GM23338 (cell line): ENCODE data around the gene PPP1R27. TPM values are rescaled to one million over a fixed set of nuclear protein-coding genes. Genes with fewer than 3 reads are reported as not detected.

ENCODE experiments used
- ATAC-seq: fragments of 200-7000 bp; cut with Tn5 transposase; 3 replicates; pipeline ENCODE4 v1.9.1; 2020
- DNase-seq: peaks from one replicate; pipeline ENCODE4 v3.0.0-alpha.2; 2015; ENCODE audit warnings: low spot score
- H2AFZ ChIP-seq: fragments of 200-600 bp; sonication (generic); 2 replicates; pipeline ENCODE4 v1.8.0; 2016; ENCODE audit warnings: antibody characterized with exemption, mild to moderate bottlenecking, moderate library complexity
- H3F3A ChIP-seq: fragments of 200-600 bp; sonication (generic); replicated peaks from 2 replicates; pipeline ENCODE4 v1.8.0; 2017; ENCODE audit warnings: antibody characterized with exemption, mixed run types, low read depth
- H3K27ac ChIP-seq: fragments of 200-600 bp; sonication (generic); 2 replicates; pipeline ENCODE4 v1.6.1; 2016; ENCODE audit warnings: low read depth
- H3K27me3 ChIP-seq: fragments of 200-600 bp; sonication (generic); 2 replicates; pipeline ENCODE4 v1.8.0; 2016; ENCODE audit warnings: mild to moderate bottlenecking, mixed run types, moderate library complexity; ENCODE audit not compliant: insufficient read depth
- H3K36me3 ChIP-seq: fragments of 200-600 bp; sonication (generic); 2 replicates; pipeline ENCODE4 v1.8.0; 2016; ENCODE audit warnings: mild to moderate bottlenecking; ENCODE audit not compliant: insufficient read depth
- H3K4me1 ChIP-seq: fragments of 200-600 bp; sonication (generic); 2 replicates; pipeline ENCODE4 v1.8.0; 2016; ENCODE audit warnings: mild to moderate bottlenecking, moderate library complexity; ENCODE audit not compliant: insufficient read depth
- H3K4me2 ChIP-seq: fragments of 200-600 bp; sonication (generic); 2 replicates; pipeline ENCODE4 v1.7.1; 2017; ENCODE audit warnings: mixed run types
- H3K4me3 ChIP-seq: fragments of 200-600 bp; sonication (generic); 2 replicates; pipeline ENCODE4 v1.6.1; 2016; ENCODE audit warnings: mixed run types
- H3K79me2 ChIP-seq: fragments of 200-600 bp; sonication (generic); replicated peaks from 2 replicates; pipeline ENCODE4 v1.8.0; 2017; ENCODE audit warnings: mild to moderate bottlenecking; ENCODE audit not compliant: insufficient read depth
- H3K9me2 ChIP-seq: fragments of 200-600 bp; sonication (generic); 2 replicates; pipeline ENCODE4 v1.8.0; 2017; ENCODE audit not compliant: insufficient read depth
- H4K20me1 ChIP-seq: fragments of 200-600 bp; sonication (generic); replicated peaks from 2 replicates; pipeline ENCODE4 v1.8.0; 2017; ENCODE audit warnings: mild to moderate bottlenecking; ENCODE audit not compliant: insufficient read depth
- H3K27ac Mint-ChIP-seq: 2 replicates; pipeline ENCODE4 v1.8.0; 2020; ENCODE audit warnings: inconsistent platforms, mild to moderate bottlenecking, moderate library complexity, mixed read lengths
- H3K27me3 Mint-ChIP-seq: 3 replicates; pipeline ENCODE4 v1.8.0; 2022; ENCODE audit warnings: low read depth, mild to moderate bottlenecking, moderate library complexity, mixed read lengths, inconsistent platforms; ENCODE audit not compliant: insufficient read depth, poor library complexity
- H3K36me3 Mint-ChIP-seq: 3 replicates; pipeline ENCODE4 v1.8.0; 2021; ENCODE audit warnings: low read depth, mild to moderate bottlenecking, inconsistent platforms, moderate library complexity, mixed read lengths
- H3K4me1 Mint-ChIP-seq: 3 replicates; pipeline ENCODE4 v1.8.0; 2020; ENCODE audit warnings: mild to moderate bottlenecking, inconsistent platforms, mixed read lengths
- H3K4me3 Mint-ChIP-seq: 3 replicates; pipeline ENCODE4 v1.8.0; 2021; ENCODE audit warnings: moderate library complexity, mild to moderate bottlenecking, inconsistent platforms, mixed read lengths
- H3K9me3 Mint-ChIP-seq: 3 replicates; pipeline ENCODE4 v1.8.0; 2020; ENCODE audit warnings: moderate library complexity, mild to moderate bottlenecking, inconsistent platforms, mixed read lengths
- CREB1 ChIP-seq: fragments of 250-450 bp; sonication (Bioruptor Pico); IDR thresholded peaks from 2 replicates; pipeline ENCODE4 v1.5.0; 2020; ENCODE audit warnings: low read depth, mild to moderate bottlenecking, moderate library complexity
- EZH2 ChIP-seq: fragments of 200-600 bp; sonication (generic); IDR thresholded peaks from one replicate; pipeline ENCODE4 v1.8.0; 2017; ENCODE audit warnings: antibody characterized with exemption, mild to moderate bottlenecking, low read depth; ENCODE audit not compliant: unreplicated experiment
- JUNB ChIP-seq: IDR thresholded peaks from one replicate; pipeline ENCODE4 v1.6.1; 2016; ENCODE audit warnings: antibody characterized with exemption; ENCODE audit not compliant: unreplicated experiment
- POLR2AphosphoS5 ChIP-seq: IDR thresholded peaks from 2 replicates; pipeline ENCODE4 v1.6.1; 2016; ENCODE audit warnings: antibody characterized with exemption, low read depth
- STAT1 ChIP-seq: IDR thresholded peaks from one replicate; pipeline ENCODE4 v1.6.1; 2016; ENCODE audit warnings: antibody characterized with exemption; ENCODE audit not compliant: unreplicated experiment
- ZNF114 ChIP-seq: fragments of 250-450 bp; sonication (Bioruptor Pico); IDR thresholded peaks from 2 replicates; pipeline ENCODE4 v1.5.0; 2020; ENCODE audit warnings: mild to moderate bottlenecking, moderate library complexity
- ZNF331 ChIP-seq: fragments of 250-450 bp; sonication (Bioruptor Pico); IDR thresholded peaks from 2 replicates; pipeline ENCODE4 v1.5.0; 2020; ENCODE audit warnings: low read depth, mild to moderate bottlenecking, moderate library complexity
- polyA plus RNA-seq: library from polyadenylated mRNA; unstranded; fragments of >200 nt; fragmentation: Nextera tagmentation; extraction: Ambion mirVana; gene quantifications from 2 replicates; pipeline ENCODE4 v1.2.1, GENCODE V29; 2016
- total RNA-seq: library from RNA; depleted of rRNA; stranded (reverse); fragments of >200 nt; shearing (Covaris generic); gene quantifications from 2 replicates; pipeline ENCODE4 v1.2.3, GENCODE V29; 2014
- TF ChIP-seq, protein P1 (sequence below), 2 experiments: fragments of 200-600 bp in 1 of 2; sonication (generic) in 1 of 2; conservative IDR thresholded peaks; 2 replicates each; pipeline versions ENCODE4 v1.5.1 to v1.6.1; 2016 to 2017; ENCODE audit warnings: antibody characterized with exemption in 2 of 2, low read depth in 2 of 2, mild to moderate bottlenecking in 2 of 2, moderate library complexity in 1 of 2
- TF ChIP-seq, protein P2 (sequence below): IDR thresholded peaks from 2 replicates; pipeline ENCODE4 v1.6.1; 2016; ENCODE audit warnings: antibody characterized with exemption
- TF ChIP-seq, protein P3 (sequence below): IDR thresholded peaks from one replicate; pipeline ENCODE4 v1.6.1; 2018; ENCODE audit warnings: antibody characterized with exemption; ENCODE audit not compliant: unreplicated experiment

Gene PPP1R27
- total and polyA plus RNA-seq, 2 experiments from 2014 or later: 0.65 TPM; not detected in 1

DNA sequence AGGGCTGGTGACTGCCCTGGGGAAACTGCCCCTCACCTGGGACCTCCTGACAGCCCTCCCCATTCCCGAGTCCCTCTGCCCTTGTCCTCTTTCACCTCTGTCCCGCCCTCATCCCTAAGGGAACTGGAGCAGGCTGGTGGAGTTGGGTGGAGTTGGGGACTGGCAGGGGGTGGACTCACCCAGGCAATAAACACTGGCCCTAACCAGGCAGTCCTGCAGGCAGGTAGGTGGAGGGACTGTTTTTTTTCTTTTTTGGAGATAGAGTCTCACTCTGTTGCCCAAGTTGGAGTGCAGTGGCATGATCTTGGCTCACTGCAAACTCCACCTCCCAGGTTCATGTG, 19.2 kb downstream of the PPP1R27 start:
- TF ChIP-seq ZNF331 (CRISPR knock-in tag) (no peak), CREB1 (CRISPR knock-in tag) (no peak)
- TF ChIP-seq, protein P1, sequence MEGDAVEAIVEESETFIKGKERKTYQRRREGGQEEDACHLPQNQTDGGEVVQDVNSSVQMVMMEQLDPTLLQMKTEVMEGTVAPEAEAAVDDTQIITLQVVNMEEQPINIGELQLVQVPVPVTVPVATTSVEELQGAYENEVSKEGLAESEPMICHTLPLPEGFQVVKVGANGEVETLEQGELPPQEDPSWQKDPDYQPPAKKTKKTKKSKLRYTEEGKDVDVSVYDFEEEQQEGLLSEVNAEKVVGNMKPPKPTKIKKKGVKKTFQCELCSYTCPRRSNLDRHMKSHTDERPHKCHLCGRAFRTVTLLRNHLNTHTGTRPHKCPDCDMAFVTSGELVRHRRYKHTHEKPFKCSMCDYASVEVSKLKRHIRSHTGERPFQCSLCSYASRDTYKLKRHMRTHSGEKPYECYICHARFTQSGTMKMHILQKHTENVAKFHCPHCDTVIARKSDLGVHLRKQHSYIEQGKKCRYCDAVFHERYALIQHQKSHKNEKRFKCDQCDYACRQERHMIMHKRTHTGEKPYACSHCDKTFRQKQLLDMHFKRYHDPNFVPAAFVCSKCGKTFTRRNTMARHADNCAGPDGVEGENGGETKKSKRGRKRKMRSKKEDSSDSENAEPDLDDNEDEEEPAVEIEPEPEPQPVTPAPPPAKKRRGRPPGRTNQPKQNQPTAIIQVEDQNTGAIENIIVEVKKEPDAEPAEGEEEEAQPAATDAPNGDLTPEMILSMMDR (conservative IDR thresholded peaks at IDR 0.05; ENCODE audit: low read depth in 2 of 2): no peak
- DNase-seq (no peak), ATAC-seq (no peak)

GRCh38 chr17:81814748-81815645, 19.9 kb downstream of the PPP1R27 start:
- Mint-ChIP-seq H3K27ac (no peak overlapping the region), H3K4me1 (peaks cover 3% of the 10 kb centered on the region), H3K9me3 (no peaks in the 10 kb centered on the region), H3K27me3 (peaks cover 5% of the 10 kb centered on the region), H3K4me3 (no peak overlapping the region), H3K36me3 (no peaks in the 10 kb centered on the region)
- Histone ChIP-seq H3F3A (peaks cover 3% of the 10 kb centered on the region; the same call in 1 of the 2 replicates), H4K20me1 (no peaks in the 10 kb centered on the region), H3K9me2 (no peaks in the 10 kb centered on the region), H3K4me2 (no peak overlapping the region), H3K4me3 (no peak overlapping the region), H3K4me1 (peaks cover 3% of the 10 kb centered on the region), H3K36me3 (no peaks in the 10 kb centered on the region), H3K27ac (no peak overlapping the region), H3K27me3 (no peaks in the 10 kb centered on the region), H3K79me2 (no peaks in the 10 kb centered on the region), H2AFZ (no peak overlapping the region)
- ATAC-seq (peak; percentile 25), DNase-seq (no peak)
- TF ChIP-seq, protein P1 (conservative IDR thresholded peaks at IDR 0.05; ENCODE audit: low read depth in 2 of 2): no peak
- TF ChIP-seq, protein P2, sequence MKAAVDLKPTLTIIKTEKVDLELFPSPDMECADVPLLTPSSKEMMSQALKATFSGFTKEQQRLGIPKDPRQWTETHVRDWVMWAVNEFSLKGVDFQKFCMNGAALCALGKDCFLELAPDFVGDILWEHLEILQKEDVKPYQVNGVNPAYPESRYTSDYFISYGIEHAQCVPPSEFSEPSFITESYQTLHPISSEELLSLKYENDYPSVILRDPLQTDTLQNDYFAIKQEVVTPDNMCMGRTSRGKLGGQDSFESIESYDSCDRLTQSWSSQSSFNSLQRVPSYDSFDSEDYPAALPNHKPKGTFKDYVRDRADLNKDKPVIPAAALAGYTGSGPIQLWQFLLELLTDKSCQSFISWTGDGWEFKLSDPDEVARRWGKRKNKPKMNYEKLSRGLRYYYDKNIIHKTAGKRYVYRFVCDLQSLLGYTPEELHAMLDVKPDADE: no peak
- no peak for TF ChIP-seq ZNF114 (CRISPR knock-in tag)
- no peak for TF ChIP-seq EZH2
- TF ChIP-seq POLR2AphosphoS5: no peak
- TF ChIP-seq, protein P3, sequence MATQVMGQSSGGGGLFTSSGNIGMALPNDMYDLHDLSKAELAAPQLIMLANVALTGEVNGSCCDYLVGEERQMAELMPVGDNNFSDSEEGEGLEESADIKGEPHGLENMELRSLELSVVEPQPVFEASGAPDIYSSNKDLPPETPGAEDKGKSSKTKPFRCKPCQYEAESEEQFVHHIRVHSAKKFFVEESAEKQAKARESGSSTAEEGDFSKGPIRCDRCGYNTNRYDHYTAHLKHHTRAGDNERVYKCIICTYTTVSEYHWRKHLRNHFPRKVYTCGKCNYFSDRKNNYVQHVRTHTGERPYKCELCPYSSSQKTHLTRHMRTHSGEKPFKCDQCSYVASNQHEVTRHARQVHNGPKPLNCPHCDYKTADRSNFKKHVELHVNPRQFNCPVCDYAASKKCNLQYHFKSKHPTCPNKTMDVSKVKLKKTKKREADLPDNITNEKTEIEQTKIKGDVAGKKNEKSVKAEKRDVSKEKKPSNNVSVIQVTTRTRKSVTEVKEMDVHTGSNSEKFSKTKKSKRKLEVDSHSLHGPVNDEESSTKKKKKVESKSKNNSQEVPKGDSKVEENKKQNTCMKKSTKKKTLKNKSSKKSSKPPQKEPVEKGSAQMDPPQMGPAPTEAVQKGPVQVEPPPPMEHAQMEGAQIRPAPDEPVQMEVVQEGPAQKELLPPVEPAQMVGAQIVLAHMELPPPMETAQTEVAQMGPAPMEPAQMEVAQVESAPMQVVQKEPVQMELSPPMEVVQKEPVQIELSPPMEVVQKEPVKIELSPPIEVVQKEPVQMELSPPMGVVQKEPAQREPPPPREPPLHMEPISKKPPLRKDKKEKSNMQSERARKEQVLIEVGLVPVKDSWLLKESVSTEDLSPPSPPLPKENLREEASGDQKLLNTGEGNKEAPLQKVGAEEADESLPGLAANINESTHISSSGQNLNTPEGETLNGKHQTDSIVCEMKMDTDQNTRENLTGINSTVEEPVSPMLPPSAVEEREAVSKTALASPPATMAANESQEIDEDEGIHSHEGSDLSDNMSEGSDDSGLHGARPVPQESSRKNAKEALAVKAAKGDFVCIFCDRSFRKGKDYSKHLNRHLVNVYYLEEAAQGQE: no peak
- TF ChIP-seq JUNB: no peak
- no peak for TF ChIP-seq STAT1

More for the DNA sequence above, 19.2 kb downstream of the PPP1R27 start:
- Histone ChIP-seq H4K20me1 (no peaks in the 10 kb centered on the region), H3K4me2 (no peak overlapping the region), H3K79me2 (no peaks in the 10 kb centered on the region), H2AFZ (no peak overlapping the region), H3K9me2 (no peaks in the 10 kb centered on the region), H3F3A (peaks cover 3% of the 10 kb centered on the region; the same call in 1 of the 2 replicates), H3K4me3 (no peak overlapping the region), H3K27me3 (no peaks in the 10 kb centered on the region), H3K36me3 (no peaks in the 10 kb centered on the region), H3K27ac (no peak overlapping the region), H3K4me1 (peaks cover 5% of the 10 kb centered on the region)
- Mint-ChIP-seq H3K36me3 (no peaks in the 10 kb centered on the region), H3K27ac (no peak overlapping the region), H3K9me3 (no peaks in the 10 kb centered on the region), H3K4me1 (peaks cover 3% of the 10 kb centered on the region), H3K4me3 (no peak overlapping the region), H3K27me3 (no peaks in the 10 kb centered on the region)
